Skeletal muscle cell (primary cell): ENCODE data around the gene POR.
A peak's percentile ranks its signal among the peaks of the same experiment; 100 is the strongest.

Experiments used
- DNase-seq: peaks from one replicate; pipeline ENCODE4 v3.0.0-alpha.2; 2010; ENCODE audit warnings: low read depth
- H3K4me3 ChIP-seq: 2 replicates; pipeline ENCODE4 v1.5.1; 2011; ENCODE audit warnings: low read depth, mild to moderate bottlenecking, control low read depth, low read length, moderate library complexity

The POR gene

DNA sequence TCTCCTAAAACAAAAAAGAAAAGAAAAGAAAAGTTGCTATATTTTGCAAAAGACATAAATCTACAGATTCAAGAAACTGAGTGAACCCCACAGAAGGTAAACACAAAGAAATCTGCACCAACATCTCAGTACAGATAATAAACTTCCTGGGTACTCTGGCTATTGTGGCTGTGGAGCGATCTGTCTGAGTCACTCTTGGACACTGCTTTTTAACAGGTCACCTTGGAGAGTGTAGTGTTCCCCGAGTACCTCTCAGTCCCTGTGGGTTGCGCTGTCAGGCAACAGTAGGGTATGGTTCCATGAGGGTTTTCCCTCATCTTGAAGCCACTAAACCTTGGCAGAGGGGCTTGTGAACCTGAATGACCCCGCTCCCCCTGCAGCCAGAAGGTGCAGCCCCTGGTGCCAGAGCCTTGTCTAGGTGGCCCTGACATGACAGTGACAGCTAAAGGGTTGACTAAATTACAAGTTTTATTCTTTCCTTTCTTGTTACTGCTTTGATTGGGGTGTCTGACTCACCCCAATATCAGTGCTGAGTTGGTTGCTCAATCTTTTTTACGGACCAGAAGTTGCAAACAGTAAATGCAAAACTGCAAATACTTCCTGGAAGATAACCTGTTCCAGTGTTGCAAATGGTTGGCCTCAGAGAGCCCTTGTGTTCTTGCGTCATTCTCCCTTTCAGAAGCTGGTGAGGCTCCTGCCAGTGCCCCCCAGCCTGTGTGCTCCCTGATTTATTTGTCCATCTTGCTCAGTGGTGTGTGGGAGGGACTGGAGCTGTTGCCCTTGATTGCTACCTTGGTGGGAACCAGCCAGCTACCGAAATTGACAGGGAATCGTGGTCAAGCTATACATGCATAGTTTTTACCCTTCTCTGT lies 30.6 kb downstream of the POR start:
- H3K4me3 ChIP-seq, result no peak overlapping the region

DNA sequence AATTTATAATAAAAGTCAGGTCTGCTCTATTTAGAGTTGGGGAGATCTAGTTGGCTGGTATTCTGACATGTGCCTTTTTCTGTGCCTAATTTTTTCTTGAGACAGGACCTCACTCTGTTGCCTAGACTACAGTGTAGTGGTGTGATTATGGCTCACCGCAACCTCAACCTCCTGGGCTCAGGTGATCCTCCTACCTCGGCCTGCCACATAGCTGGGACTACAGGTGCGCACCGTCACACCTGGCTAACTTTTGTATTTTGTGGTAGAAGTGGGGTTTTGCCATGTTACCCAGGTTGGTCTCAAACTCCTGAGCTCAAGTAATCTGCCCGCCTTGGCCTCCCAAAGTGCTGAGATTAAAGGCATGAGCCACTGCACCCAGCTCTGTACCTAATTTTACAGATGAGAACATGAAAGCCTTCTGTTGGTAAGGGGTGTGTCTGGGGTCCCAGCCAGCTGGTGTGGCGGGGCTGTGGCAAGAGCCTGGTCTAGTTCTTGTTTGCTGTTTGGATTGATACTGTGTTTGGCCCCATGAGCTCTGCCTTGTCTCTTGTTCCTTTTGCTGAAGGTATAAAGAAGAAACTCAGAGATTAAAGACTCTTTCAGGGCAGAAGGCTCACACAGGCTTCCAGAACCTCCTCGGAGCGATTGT lies 31.4 kb downstream of the POR start:
- DNase-seq, result no peak
- no peak overlapping the region for H3K4me3 ChIP-seq

More for the DNA sequence above, 30.6 kb downstream of the POR start:
- DNase-seq, result no peak

DNA sequence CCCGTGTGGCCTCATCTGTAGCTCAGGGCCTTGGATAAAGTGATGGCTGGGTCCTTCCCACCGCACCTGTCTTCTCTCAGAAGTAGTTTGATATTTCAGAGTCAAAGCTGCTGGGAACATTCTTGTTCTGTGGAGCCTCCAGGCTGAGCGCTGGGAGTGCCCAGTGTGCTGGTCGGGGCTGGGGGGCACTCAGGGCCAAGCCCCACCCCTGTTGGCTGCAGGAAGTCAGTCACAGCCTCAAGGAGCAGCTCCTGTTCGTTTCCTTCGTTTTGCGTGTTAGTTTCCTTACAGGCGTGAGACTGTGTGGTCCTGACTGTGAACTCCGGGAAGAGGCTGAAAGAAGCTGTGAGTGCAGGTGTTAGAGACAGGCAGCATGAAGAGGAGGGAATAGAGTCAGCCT lies 33.2 kb downstream of the POR start:
- no peak for DNase-seq
- no peak overlapping the region for H3K4me3 ChIP-seq

DNA sequence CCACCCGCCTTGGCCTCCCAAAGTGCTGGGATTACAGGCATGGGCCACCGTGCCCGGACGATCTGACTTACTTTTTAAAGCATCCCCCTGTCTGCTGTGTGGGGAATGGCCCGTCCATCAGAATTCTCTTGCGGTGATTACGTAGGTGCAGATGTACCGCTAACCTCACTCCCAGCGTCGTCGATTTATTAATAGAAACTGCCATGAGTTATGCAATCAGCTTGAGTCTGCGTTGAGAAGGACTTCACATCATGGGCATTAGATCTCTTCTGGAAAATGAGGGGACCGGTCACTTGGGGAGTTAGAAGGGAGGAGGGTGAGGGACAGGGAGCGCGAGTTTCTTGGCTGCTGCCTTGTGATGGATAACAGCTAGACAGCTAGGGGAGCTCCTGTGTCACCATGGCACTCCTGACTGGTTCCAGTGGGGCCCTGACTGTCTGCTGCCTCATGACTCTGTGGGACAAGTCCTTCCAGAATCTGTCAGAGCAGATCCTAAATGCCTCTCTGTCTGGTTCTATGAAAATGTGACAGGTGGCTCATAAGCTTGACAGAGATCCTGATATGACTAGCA lies 35.2 kb downstream of the POR start:
- DNase-seq, result no peak
- no peak overlapping the region for H3K4me3 ChIP-seq

DNA sequence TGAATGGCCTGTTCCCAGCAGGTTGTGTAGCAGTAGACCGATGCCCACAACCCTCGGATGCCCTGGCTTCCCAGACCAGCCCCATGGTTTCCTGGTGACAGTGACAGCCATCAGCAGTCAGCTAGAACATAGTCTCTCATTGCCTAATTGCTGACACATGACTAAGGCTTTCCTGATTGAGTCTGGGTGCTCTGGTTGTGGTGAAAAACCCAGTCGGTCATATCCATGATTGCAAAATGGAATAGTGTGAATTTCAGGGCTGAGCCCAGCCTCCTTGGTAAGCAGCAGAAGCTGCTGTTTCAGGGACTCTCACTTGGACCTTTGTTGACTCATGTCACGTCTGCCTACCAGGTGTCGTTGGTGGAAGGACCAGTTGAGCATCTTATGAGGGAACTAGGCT lies 36.6 kb downstream of the POR start:
- no peak for DNase-seq
- no peak overlapping the region for H3K4me3 ChIP-seq

- DNase-seq, result no peak
- no peak overlapping the region for H3K4me3 ChIP-seq
These were observed 38.5 kb downstream of the POR start for GRCh38 chr7:75953431-75953830.

GRCh38 chr7:75953931-75954330 lies 39.0 kb downstream of the POR start:
- no peak overlapping the region for H3K4me3 ChIP-seq
- no peak for DNase-seq

DNA sequence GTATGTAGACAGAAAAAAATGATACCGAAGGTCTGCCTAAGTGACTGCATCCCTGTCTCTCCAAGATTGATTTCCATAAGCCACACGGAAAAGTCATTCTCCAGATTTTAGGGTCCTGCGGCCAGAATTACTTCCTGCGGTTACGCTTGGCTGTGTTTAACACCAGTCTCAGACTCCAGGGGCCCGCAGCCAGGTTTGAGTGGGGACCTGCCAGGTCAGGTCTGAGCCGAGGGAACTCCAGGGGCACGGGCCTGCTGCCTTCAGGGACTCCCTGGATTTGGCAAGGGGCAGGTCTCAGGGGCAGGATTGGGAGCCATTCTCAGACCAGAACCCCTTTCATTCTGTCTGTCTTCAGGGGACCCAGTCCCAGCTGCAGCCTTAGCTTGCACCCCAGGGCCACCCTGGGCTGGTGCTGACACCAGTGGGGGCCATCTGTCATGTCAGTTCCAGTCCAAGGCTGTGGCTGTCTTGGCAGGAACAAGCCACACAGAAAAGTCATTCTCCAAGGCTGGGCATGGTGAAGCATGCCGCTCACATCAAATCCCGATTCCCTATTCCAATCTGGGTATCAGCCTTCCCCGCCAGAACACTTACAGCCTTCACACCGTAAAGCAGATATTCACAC lies 40.5 kb downstream of the POR start:
- H3K4me3 ChIP-seq, result no peak overlapping the region
- DNase-seq, result no peak

DNA sequence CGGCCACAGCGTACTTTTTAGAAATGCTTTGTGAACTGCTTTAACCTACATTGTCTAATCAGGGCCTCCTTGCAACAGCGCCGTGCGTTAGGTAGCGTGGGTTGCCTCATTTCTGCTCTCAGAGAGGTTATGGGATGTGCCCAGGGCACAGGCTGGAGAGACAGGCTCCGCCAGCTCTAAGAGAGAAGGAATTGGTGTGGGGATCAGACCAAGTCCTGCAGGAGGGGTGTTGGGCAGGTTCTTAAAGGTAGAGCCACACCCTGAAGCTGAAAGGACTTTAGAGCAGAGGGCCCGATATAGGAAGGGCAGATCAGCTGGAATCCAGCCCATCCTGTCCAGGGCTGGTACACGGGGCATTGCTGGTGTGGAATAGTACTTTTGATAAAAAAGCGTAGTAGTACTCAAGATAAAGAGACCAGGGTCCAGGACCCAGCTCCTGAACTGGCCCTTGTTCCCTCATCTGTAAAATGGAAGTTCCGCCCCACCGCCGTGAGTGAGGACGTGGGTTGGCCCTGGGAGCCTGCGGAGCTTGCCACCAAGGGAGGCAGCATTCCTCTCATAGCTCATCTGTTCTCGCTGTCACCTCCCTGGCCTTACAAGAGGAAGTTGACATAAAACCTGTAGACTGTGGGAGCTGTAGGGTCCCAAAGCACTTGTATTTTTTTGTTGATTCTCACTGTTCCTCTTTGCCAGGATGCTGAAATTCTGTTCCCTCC lies 42.2 kb downstream of the POR start:
- no peak overlapping the region for H3K4me3 ChIP-seq
- DNase-seq, result no peak

GRCh38 chr7:75958802-75959543 lies 44.0 kb downstream of the POR start:
- no peak for DNase-seq
- no peak overlapping the region for H3K4me3 ChIP-seq

GRCh38 chr7:75960372-75960771 lies 45.4 kb downstream of the POR start:
- no peak overlapping the region for H3K4me3 ChIP-seq
- DNase-seq, result no peak

GRCh38 chr7:75961218-75961617 lies 46.3 kb downstream of the POR start:
- no peak overlapping the region for H3K4me3 ChIP-seq
- DNase-seq, result no peak

- no peak for DNase-seq
- no peak overlapping the region for H3K4me3 ChIP-seq
These were observed 47.8 kb downstream of the POR start for GRCh38 chr7:75962607-75963380.

GRCh38 chr7:75963381-75963995 lies 48.5 kb downstream of the POR start:
- H3K4me3 ChIP-seq, result no peak overlapping the region
- no peak for DNase-seq

GRCh38 chr7:75965617-75966016 lies 50.7 kb downstream of the POR start:
- H3K4me3 ChIP-seq, result no peak overlapping the region
- no peak for DNase-seq

DNA sequence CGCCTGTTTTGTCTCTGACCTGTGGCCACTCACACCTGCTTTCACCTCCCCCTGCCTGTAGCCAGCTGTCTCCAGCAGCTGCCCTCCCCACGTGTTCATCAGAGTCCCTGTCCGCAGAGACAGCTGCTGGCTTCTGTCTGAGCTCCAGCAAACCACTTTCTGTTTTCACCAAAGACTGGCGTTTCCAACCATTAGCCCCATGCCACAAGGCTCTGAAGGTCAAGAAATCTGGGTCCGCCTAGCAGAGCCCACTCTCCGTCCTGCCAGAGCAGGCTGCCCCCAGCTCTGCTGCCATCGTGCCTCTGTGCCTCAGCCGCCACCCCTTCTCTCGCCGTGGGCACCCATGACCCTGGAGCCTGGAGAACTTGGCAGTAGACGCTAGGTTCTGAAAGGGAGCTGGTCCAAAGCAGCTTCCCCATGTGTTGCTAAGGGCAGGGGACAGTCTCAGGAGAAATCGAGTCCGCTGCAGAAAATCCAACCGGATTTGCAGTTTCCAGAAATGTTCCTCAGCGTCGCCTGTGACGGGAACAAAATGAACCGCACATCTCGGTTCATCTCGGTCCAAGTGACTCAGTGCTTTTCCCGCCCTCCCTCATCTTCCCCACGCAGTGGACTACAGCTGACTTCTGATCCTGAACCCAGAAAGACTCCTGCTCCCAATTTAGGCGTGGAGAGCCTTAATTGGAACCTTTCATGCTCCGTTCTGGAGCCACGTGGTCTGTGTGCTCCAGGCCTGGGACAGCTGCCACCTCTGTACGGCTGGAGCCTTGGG lies 51.4 kb downstream of the POR start:
- peak; percentile 56 for DNase-seq
- no peak overlapping the region for H3K4me3 ChIP-seq

DNA sequence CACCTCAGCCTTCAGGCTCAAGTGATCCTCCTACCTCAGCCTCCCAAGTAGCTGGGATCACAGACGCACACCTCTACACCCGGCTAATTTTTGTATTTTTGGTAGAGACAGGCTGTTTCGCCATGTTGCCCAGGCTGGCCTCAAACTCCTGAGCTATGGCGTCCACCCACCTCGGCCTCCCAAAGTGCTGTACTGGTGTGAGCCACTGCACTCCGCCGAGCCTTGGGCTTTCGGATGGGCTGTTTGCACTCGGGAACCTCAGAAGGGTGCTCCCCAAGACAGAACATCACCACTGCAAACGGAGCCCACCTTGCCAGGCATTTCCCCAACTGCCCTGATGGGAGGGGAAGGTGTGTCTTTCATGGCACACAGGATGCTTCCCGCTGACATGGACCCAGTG lies 52.1 kb downstream of the POR start:
- no peak for DNase-seq
- H3K4me3 ChIP-seq, result no peak overlapping the region
